ENCODE data around the gene C4orf54. TPM values are rescaled to one million over a fixed set of nuclear protein-coding genes. Genes with fewer than 3 reads are reported as not detected.

The C4orf54 gene
- polyA plus RNA-seq, 1 donor from 2014 or later = not detected

GRCh38 chr4:99669084-99669483 lies 11.5 kb upstream of the C4orf54 start:
- Histone ChIP-seq H3K9me3 (ENCODE audit: low read length) (no peaks in the 10 kb centered on the region), H3K9me2 (ENCODE audit: insufficient read depth, low read length) (no peaks in the 10 kb centered on the region), H3K27ac (ENCODE audit: low read length) (no peak overlapping the region), H3K9ac (ENCODE audit: low read length) (no peak overlapping the region), H4K20me1 (ENCODE audit: insufficient read depth) (no peaks in the 10 kb centered on the region), H3K79me2 (replicated peaks; ENCODE audit: insufficient read depth, low read length) (no peaks in the 10 kb centered on the region), H3F3A (ENCODE audit: insufficient read depth, low read length, poor library complexity, severe bottlenecking) (no peaks in the 10 kb centered on the region), H3K4me2 (ENCODE audit: low read length) (no peak overlapping the region), H2AFZ (ENCODE audit: low read depth, low read length) (no peak overlapping the region), H3K27me3 (ENCODE audit: insufficient read depth, low read depth, low read length) (no peaks in the 10 kb centered on the region), H3K36me3 (ENCODE audit: insufficient read depth, low read length) (no peaks in the 10 kb centered on the region), H3K4me3 (ENCODE audit: low read length) (no peak overlapping the region)
- TF ChIP-seq EP300 (conservative IDR thresholded peaks at IDR 0.05; ENCODE audit: poor library complexity, severe bottlenecking) (no peak), CTCF (IDR thresholded peaks at IDR 0.05; ENCODE audit: poor library complexity, severe bottlenecking) (no peak), SMC3 (conservative IDR thresholded peaks at IDR 0.05; ENCODE audit: poor library complexity) (no peak), RAD21 (conservative IDR thresholded peaks at IDR 0.05) (no peak), POLR2AphosphoS5 (IDR thresholded peaks at IDR 0.05) (no peak), REST (IDR thresholded peaks at IDR 0.05; ENCODE audit: borderline replicate concordance) (no peak), MXI1 (conservative IDR thresholded peaks at IDR 0.05; ENCODE audit: poor library complexity, severe bottlenecking) (no peak), TAF1 (IDR thresholded peaks at IDR 0.05; ENCODE audit: low read depth) (no peak), EZH2 (IDR thresholded peaks at IDR 0.05; ENCODE audit: borderline replicate concordance, insufficient read depth, low read length, poor library complexity, severe bottlenecking) (no peak)

GRCh38 chr4:99668472-99668871 lies 10.8 kb upstream of the C4orf54 start:
- H4K20me1 ChIP-seq (ENCODE audit: insufficient read depth) = no peaks in the 10 kb centered on the region
- H3K4me3 ChIP-seq (ENCODE audit: low read length) = no peak overlapping the region
- TF ChIP-seq POLR2AphosphoS5 (IDR thresholded peaks at IDR 0.05) (no peak), RAD21 (conservative IDR thresholded peaks at IDR 0.05) (no peak), REST (IDR thresholded peaks at IDR 0.05; ENCODE audit: borderline replicate concordance) (no peak), TAF1 (IDR thresholded peaks at IDR 0.05; ENCODE audit: low read depth) (no peak), SMC3 (conservative IDR thresholded peaks at IDR 0.05; ENCODE audit: poor library complexity) (no peak)
- no peak overlapping the region for H3K4me2 ChIP-seq (ENCODE audit: low read length)
- H3K27me3 ChIP-seq (ENCODE audit: insufficient read depth, low read depth, low read length) = no peaks in the 10 kb centered on the region
- H2AFZ ChIP-seq (ENCODE audit: low read depth, low read length) = no peak overlapping the region
- H3K9me3 ChIP-seq (ENCODE audit: low read length) = no peaks in the 10 kb centered on the region
- no peak overlapping the region for H3K27ac ChIP-seq (ENCODE audit: low read length)
- H3K9ac ChIP-seq (ENCODE audit: low read length) = no peak overlapping the region
- H3K36me3 ChIP-seq (ENCODE audit: insufficient read depth, low read length) = no peaks in the 10 kb centered on the region
- no peaks in the 10 kb centered on the region for H3F3A ChIP-seq (ENCODE audit: insufficient read depth, low read length, poor library complexity, severe bottlenecking)
- no peaks in the 10 kb centered on the region for H3K79me2 ChIP-seq (replicated peaks; ENCODE audit: insufficient read depth, low read length)
- no peaks in the 10 kb centered on the region for H3K9me2 ChIP-seq (ENCODE audit: insufficient read depth, low read length)
